NB4 (cell line): ENCODE data around the gene GNG2.

Source experiments
- DNase-seq: peaks from one replicate; pipeline ENCODE4 v3.0.0; 2010; ENCODE audit warnings: low read depth
- H3K4me3 ChIP-seq: one replicate; pipeline ENCODE4 v1.5.1; 2011; ENCODE audit warnings: mild to moderate bottlenecking, low read depth, low read length, moderate library complexity
- MYC ChIP-seq: IDR thresholded peaks from 2 replicates; pipeline ENCODE4 v1.6.1; 2011; ENCODE audit warnings: low read depth, low read length
- POLR2A ChIP-seq: IDR thresholded peaks from 2 replicates; pipeline ENCODE4 v1.6.1; 2011; ENCODE audit warnings: mild to moderate bottlenecking; ENCODE audit not compliant: insufficient read length; ENCODE audit errors: extremely low read depth
- TF ChIP-seq, protein P1 (sequence below): IDR thresholded peaks from one replicate; pipeline ENCODE4 v1.5.1; 2012; ENCODE audit warnings: low read depth, low read length
- TF ChIP-seq, protein P2 (sequence below): IDR thresholded peaks from 2 replicates; pipeline ENCODE4 v1.6.1; 2011; ENCODE audit warnings: low read depth, low read length

Gene GNG2

GRCh38 chr14:52012635-52013034 is 152.2 kb downstream of the GNG2 start:
- peak; percentile 51 for DNase-seq
- H3K4me3 ChIP-seq: no peak overlapping the region
- TF ChIP-seq, protein P1, sequence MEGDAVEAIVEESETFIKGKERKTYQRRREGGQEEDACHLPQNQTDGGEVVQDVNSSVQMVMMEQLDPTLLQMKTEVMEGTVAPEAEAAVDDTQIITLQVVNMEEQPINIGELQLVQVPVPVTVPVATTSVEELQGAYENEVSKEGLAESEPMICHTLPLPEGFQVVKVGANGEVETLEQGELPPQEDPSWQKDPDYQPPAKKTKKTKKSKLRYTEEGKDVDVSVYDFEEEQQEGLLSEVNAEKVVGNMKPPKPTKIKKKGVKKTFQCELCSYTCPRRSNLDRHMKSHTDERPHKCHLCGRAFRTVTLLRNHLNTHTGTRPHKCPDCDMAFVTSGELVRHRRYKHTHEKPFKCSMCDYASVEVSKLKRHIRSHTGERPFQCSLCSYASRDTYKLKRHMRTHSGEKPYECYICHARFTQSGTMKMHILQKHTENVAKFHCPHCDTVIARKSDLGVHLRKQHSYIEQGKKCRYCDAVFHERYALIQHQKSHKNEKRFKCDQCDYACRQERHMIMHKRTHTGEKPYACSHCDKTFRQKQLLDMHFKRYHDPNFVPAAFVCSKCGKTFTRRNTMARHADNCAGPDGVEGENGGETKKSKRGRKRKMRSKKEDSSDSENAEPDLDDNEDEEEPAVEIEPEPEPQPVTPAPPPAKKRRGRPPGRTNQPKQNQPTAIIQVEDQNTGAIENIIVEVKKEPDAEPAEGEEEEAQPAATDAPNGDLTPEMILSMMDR: no peak
- TF ChIP-seq MYC (no peak), POLR2A (no peak)
- TF ChIP-seq, protein P2, sequence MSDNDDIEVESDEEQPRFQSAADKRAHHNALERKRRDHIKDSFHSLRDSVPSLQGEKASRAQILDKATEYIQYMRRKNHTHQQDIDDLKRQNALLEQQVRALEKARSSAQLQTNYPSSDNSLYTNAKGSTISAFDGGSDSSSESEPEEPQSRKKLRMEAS: no peak

DNA sequence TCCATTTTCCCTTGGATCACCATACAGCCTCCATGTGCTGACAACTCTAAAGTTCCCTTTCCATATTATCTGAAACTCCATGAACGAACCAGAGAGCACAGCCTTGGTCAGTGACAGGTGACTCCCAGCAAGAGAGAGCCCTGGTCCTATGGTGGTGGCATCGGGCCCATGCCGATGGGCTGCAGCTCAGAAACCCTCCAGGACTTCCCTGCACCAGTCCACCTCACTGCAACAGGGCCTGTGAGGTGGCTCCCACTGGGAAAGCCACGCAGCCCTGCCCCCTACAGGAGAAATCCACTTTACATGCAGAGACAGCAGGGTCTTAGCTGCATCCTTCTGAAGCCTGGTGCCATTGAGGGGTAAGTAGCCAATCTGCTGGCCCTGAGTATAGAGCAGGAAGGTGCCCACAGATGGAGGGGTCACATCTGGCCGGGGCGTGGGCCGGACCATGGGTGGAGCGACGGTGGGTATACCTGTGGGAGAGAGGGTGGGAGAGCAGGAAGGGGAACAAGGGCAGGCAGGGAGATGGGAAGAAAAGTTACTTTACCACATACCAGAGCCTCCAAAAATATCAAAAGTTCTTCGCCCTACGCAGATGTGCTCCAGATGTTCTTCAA is 153.7 kb downstream of the GNG2 start:
- DNase-seq: peak; percentile 50
- TF ChIP-seq, protein P1: peak; percentile 53
- TF ChIP-seq MYC: no peak
- H3K4me3 ChIP-seq: no peak overlapping the region

- H3K4me3 ChIP-seq: no peak overlapping the region
- TF ChIP-seq MYC: no peak
- TF ChIP-seq, protein P1: no peak
- TF ChIP-seq, protein P2: peak; percentile 71
- DNase-seq: no peak
Measured at GRCh38 chr14:52014601-52015267, 154.3 kb downstream of the GNG2 start.

GRCh38 chr14:52015411-52016030 is 155.1 kb downstream of the GNG2 start:
- no peak overlapping the region for H3K4me3 ChIP-seq
- peak; percentile 48 for DNase-seq

DNA sequence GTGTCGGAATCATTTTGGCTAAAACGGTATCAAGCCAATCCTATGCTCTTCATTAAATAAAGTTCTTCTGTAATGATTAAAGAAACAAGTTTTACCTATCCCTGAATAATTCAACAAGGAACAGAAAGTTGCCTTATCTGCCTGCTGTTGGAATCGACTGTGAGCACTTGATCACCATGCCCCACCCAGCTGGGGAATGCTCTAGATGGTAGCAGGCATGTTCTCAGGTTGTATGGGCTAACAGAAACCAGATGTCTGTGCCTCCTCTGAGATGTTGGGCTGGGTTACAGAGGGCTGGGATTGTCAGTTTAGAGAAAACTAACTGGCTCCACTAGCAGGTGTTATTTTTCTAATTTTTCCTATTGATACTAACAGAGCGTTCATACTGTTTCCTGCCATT is 157.8 kb downstream of the GNG2 start:
- TF ChIP-seq MYC: no peak
- no peak for TF ChIP-seq POLR2A
- TF ChIP-seq, protein P1: no peak
- TF ChIP-seq, protein P2: no peak
- no peak for DNase-seq

More at GRCh38 chr14:52015411-52016030, 155.1 kb downstream of the GNG2 start:
- TF ChIP-seq, protein P2: no peak
- TF ChIP-seq, protein P1: peak; percentile 51
- TF ChIP-seq POLR2A (no peak), MYC (no peak)

More for the DNA sequence above, 157.8 kb downstream of the GNG2 start:
- no peak overlapping the region for H3K4me3 ChIP-seq
